Chondrocyte (in vitro differentiated cells): ENCODE data around the gene TARS3. TPM values are rescaled to one million over a fixed set of nuclear protein-coding genes. Genes with fewer than 3 reads are reported as not detected.

Source experiments
- DNase-seq: peaks from one replicate; pipeline ENCODE4 v3.0.0; 2021; ENCODE audit warnings: mixed read lengths, low spot score
- H3K27ac Mint-ChIP-seq: one replicate; pipeline ENCODE4 v1.8.0; 2021; ENCODE audit warnings: mild to moderate bottlenecking, moderate library complexity, mixed read lengths; ENCODE audit not compliant: unreplicated experiment
- H3K27me3 Mint-ChIP-seq: 2 replicates; pipeline ENCODE4 v1.8.0; 2021; ENCODE audit warnings: low read depth, mixed read lengths
- H3K36me3 Mint-ChIP-seq: 2 replicates; pipeline ENCODE4 v1.8.0; 2021; ENCODE audit warnings: low read depth, mixed read lengths
- H3K4me1 Mint-ChIP-seq: 2 replicates; pipeline ENCODE4 v1.8.0; 2021; ENCODE audit warnings: low read depth, mild to moderate bottlenecking, mixed read lengths
- H3K4me3 Mint-ChIP-seq: one replicate; pipeline ENCODE4 v1.8.0; 2021; ENCODE audit warnings: mild to moderate bottlenecking, moderate library complexity, mixed read lengths; ENCODE audit not compliant: unreplicated experiment
- H3K9me3 Mint-ChIP-seq: 2 replicates; pipeline ENCODE4 v1.8.0; 2021; ENCODE audit warnings: low read depth, mixed read lengths
- total RNA-seq: library from RNA; stranded (reverse); gene quantifications from 3 replicates; pipeline ENCODE4 v1.2.1, GENCODE V29; 2021
- TF ChIP-seq, protein P1 (sequence below): fragments of 200-600 bp; sonication (generic); IDR thresholded peaks from 2 replicates; pipeline ENCODE4 v1.5.0; 2021; ENCODE audit warnings: antibody characterized with exemption, mild to moderate bottlenecking, moderate library complexity

Gene TARS3
- total RNA-seq, 1 donor from 2014 or later: 10.7 TPM

DNA sequence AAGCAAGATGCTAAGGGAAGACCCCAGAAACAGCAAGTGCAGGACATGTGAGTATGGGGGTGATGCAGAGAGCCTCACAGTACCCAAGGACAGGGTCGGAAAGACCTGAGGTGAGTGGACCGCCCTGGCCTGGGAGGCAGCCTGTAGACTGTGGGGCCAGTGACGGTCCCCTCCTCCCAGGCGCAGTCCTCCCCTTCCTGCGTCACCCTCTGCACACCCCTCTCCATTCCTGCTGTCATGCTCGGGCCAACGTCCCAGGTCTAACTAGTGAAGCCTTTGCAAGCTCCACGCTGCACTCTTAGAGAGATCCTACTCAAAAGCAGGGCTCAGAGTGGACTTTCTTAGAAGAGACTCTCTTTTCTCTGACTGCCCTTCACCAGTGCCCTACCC lies 113.7 kb downstream of the TARS3 start:
- Mint-ChIP-seq H3K9me3 (no peaks in the 10 kb centered on the region), H3K36me3 (no peaks in the 10 kb centered on the region), H3K4me1 (peaks cover 18% of the 10 kb centered on the region), H3K27me3 (peaks cover 3% of the 10 kb centered on the region), H3K4me3 (no peak overlapping the region), H3K27ac (no peak overlapping the region)
- TF ChIP-seq, protein P1, sequence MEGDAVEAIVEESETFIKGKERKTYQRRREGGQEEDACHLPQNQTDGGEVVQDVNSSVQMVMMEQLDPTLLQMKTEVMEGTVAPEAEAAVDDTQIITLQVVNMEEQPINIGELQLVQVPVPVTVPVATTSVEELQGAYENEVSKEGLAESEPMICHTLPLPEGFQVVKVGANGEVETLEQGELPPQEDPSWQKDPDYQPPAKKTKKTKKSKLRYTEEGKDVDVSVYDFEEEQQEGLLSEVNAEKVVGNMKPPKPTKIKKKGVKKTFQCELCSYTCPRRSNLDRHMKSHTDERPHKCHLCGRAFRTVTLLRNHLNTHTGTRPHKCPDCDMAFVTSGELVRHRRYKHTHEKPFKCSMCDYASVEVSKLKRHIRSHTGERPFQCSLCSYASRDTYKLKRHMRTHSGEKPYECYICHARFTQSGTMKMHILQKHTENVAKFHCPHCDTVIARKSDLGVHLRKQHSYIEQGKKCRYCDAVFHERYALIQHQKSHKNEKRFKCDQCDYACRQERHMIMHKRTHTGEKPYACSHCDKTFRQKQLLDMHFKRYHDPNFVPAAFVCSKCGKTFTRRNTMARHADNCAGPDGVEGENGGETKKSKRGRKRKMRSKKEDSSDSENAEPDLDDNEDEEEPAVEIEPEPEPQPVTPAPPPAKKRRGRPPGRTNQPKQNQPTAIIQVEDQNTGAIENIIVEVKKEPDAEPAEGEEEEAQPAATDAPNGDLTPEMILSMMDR: no peak
- no peak for DNase-seq

DNA sequence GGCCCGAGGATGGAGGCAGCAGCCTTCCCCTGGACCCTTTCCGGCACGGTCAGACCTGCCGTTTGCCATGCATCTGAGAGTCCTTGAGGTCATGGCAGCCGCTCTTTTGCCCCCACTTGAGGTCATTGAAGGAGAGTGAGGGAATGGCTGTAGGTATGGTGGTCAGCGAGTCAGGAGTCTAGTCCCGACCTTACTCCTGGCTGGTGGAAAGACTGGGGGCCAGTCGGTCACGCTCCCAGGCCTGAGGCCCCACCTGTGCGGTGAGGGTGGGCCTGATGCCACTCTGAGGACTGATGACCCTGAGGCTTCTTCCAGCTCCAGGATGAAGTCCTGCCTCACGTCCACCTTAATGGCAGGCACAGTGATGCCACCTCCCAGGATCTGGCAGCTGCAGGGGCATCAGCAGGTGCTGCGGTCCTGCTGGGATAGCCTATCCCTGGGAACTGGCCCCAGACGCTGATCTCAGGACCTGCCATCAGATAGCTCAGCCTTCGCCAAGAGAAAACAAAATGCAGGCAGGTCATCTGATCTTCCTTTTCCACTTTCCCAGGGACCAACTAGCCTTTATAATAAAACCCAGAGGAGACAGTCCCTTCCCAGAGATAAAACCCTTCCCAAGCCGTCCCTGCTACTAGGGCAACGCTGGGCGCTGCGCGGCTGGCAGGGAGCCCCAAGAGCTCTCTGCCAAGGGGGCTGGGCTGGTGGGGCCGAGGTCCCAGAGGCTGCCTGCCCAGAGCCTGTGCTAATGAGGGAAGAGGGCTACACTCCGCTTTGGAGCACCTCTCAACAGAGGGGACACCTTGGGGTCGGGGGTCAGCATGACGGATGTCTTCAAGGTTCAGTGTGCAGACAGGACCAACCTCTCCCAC lies 114.3 kb downstream of the TARS3 start:
- H3K9me3 Mint-ChIP-seq: peaks cover 2% of the 10 kb centered on the region
- H3K36me3 Mint-ChIP-seq: no peaks in the 10 kb centered on the region
- H3K4me1 Mint-ChIP-seq: peaks cover 16% of the 10 kb centered on the region
- no peak for DNase-seq
- peaks cover 4% of the 10 kb centered on the region for H3K27me3 Mint-ChIP-seq
- TF ChIP-seq, protein P1: no peak
- no peak overlapping the region for H3K4me3 Mint-ChIP-seq
- H3K27ac Mint-ChIP-seq: no peak overlapping the region

DNA sequence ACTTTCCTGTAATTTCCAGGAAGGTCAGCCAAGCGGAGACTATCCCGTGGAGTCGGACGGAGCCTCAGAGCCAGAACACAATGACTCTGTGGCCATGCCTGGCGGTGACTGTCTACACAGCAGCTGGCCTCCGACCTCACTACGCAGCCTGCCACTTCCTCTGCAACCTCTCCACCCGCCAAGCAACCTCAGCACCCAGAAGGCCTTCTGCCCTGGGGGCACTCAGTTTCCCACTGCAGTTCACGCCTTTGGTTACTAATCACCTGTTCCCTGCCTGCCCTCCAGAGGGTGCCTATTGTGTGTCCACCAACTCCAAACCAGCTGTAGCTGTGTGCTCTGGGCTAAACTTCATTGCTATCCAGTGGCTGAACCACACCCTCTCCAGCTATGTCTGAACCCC lies 116.1 kb downstream of the TARS3 start:
- Mint-ChIP-seq H3K9me3 (peaks cover 9% of the 10 kb centered on the region), H3K4me1 (peaks cover 5% of the 10 kb centered on the region), H3K4me3 (no peak overlapping the region), H3K27ac (no peak overlapping the region), H3K36me3 (peaks cover 6% of the 10 kb centered on the region), H3K27me3 (peaks cover 10% of the 10 kb centered on the region)
- DNase-seq: no peak
- TF ChIP-seq, protein P1: no peak

DNA sequence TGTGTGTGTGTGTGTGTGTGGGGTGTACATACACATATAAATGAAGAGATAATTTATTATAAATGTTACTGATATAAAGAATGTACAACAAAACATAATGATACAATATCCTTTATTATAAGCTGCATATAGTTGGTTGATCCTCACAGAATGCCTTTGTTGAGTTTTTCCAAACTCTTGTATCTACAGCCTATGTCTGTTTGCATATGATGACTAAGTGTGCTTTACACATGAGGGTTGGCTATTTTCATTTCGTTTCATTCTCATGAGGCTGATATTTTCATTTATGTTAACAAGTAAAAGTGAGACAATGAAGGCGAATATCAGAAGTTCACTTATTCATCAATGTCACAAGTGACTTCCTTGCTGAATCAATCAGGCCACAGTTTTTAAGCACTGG lies 117.2 kb downstream of the TARS3 start:
- H3K27me3 Mint-ChIP-seq: peaks cover 10% of the 10 kb centered on the region
- H3K4me1 Mint-ChIP-seq: peaks cover 4% of the 10 kb centered on the region
- H3K4me3 Mint-ChIP-seq: no peak overlapping the region
- no peak for DNase-seq
- H3K36me3 Mint-ChIP-seq: peaks cover 6% of the 10 kb centered on the region
- TF ChIP-seq, protein P1: no peak
- H3K27ac Mint-ChIP-seq: no peak overlapping the region
- H3K9me3 Mint-ChIP-seq: peaks cover 9% of the 10 kb centered on the region

DNA sequence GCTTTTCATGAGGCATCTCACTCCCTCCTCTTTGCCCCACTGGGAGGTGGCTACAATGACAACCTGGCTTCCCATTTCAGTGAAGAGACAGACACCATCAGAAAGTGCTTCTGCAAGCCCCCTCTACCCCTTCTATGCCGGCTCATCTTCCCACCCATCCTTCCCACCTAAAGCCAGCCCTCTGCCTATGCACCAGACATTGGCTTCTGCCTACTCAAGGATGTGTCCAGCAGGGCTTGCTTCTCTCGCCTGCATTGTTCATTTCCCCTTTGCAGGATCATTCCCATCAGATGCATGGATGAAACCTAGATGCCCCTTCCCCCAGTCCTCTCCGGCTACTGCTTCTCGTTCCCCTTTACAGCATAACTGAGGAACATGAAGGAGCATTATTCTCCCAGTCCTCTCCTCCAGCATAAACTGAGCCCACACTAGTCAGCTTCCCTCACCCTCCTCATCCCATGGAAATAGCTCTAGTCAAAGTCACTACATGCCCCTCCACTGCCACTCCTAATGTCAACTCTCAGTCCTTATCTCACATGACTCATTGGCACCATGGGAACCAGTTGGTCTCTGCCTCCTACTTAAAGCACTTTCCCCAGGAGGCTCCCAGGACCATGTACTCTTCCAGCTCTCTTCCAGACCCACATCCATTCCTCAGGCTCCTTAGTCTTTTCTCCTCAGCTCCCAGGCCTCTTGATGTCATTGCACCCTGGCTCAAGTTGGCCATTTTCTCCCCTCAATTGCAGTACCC lies 120.0 kb downstream of the TARS3 start:
- H3K36me3 Mint-ChIP-seq: peaks cover 6% of the 10 kb centered on the region
- DNase-seq: no peak
- TF ChIP-seq, protein P1: no peak
- H3K27ac Mint-ChIP-seq: no peak overlapping the region
- peaks cover 9% of the 10 kb centered on the region for H3K9me3 Mint-ChIP-seq
- no peak overlapping the region for H3K4me3 Mint-ChIP-seq
- H3K27me3 Mint-ChIP-seq: peaks cover 14% of the 10 kb centered on the region
- peaks cover 4% of the 10 kb centered on the region for H3K4me1 Mint-ChIP-seq

Other genes with a start within 250 kb of the TARS3 start
- gene PCSK6, start 234.8 kb downstream of the TARS3 start, total RNA-seq: 0.40 to 2.0 TPM (median 1.4 TPM) in 3 replicates
- 42.0 to 46.5 TPM (median 44.7 TPM) in 3 replicates for gene TM2D3, start 72.1 kb downstream of the TARS3 start, total RNA-seq
- not detected in 3 replicates for gene OR4F6, start 79.0 kb upstream of the TARS3 start, total RNA-seq
- not detected in 3 replicates for gene OR4F15, start 87.7 kb upstream of the TARS3 start, total RNA-seq